ENCODE measurements around the gene SLC6A16.

- TF ChIP-seq CTCF (conservative IDR thresholded peaks at IDR 0.05; ENCODE audit: low read depth, low read length) (no peak), EZH2 (IDR thresholded peaks at IDR 0.05; ENCODE audit: borderline replicate concordance, low read depth, low read length, poor library complexity, severe bottlenecking) (no peak)
These were observed 39.2 kb upstream of the SLC6A16 start for GRCh38 chr19:49364083-49364737.
